ENCODE data around the gene MKKS. TPM values are rescaled to one million over a fixed set of nuclear protein-coding genes. Genes with fewer than 3 reads are reported as not detected.

Gene MKKS
- total RNA-seq, 1 donor from 2014 or later, result 11.8 TPM

- Mint-ChIP-seq H3K9me3 (no peaks in the 10 kb centered on the region), H3K4me3 (peak overlapping the region; percentile 13), H3K27me3 (ENCODE audit: low read depth) (no peaks in the 10 kb centered on the region), H3K36me3 (no peaks in the 10 kb centered on the region), H3K4me1 (peaks cover 11% of the 10 kb centered on the region), H3K27ac (no peak overlapping the region)
- TF ChIP-seq, protein P1, sequence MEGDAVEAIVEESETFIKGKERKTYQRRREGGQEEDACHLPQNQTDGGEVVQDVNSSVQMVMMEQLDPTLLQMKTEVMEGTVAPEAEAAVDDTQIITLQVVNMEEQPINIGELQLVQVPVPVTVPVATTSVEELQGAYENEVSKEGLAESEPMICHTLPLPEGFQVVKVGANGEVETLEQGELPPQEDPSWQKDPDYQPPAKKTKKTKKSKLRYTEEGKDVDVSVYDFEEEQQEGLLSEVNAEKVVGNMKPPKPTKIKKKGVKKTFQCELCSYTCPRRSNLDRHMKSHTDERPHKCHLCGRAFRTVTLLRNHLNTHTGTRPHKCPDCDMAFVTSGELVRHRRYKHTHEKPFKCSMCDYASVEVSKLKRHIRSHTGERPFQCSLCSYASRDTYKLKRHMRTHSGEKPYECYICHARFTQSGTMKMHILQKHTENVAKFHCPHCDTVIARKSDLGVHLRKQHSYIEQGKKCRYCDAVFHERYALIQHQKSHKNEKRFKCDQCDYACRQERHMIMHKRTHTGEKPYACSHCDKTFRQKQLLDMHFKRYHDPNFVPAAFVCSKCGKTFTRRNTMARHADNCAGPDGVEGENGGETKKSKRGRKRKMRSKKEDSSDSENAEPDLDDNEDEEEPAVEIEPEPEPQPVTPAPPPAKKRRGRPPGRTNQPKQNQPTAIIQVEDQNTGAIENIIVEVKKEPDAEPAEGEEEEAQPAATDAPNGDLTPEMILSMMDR (IDR thresholded peaks at IDR 0.05; ENCODE audit: unreplicated experiment), result no peak
- no peak for DNase-seq (ENCODE audit: low spot score in 2 of 2, unreplicated experiment in 2 of 2)
These were observed 1.9 kb downstream of the MKKS start for GRCh38 chr20:10432079-10432478.

GRCh38 chr20:10430704-10431103, 3.3 kb downstream of the MKKS start:
- peaks cover 12% of the 10 kb centered on the region for H3K4me1 Mint-ChIP-seq
- no peaks in the 10 kb centered on the region for H3K27me3 Mint-ChIP-seq (ENCODE audit: low read depth)
- no peak for DNase-seq (ENCODE audit: low spot score in 2 of 2, unreplicated experiment in 2 of 2)
- TF ChIP-seq, protein P1 (IDR thresholded peaks at IDR 0.05; ENCODE audit: unreplicated experiment), result no peak
- H3K4me3 Mint-ChIP-seq, result no peak overlapping the region
- no peak overlapping the region for H3K27ac Mint-ChIP-seq
- H3K36me3 Mint-ChIP-seq, result no peaks in the 10 kb centered on the region
- H3K9me3 Mint-ChIP-seq, result no peaks in the 10 kb centered on the region

GRCh38 chr20:10430000-10430466, 4.0 kb downstream of the MKKS start:
- H3K27me3 Mint-ChIP-seq (ENCODE audit: low read depth), result no peaks in the 10 kb centered on the region
- TF ChIP-seq, protein P1 (IDR thresholded peaks at IDR 0.05; ENCODE audit: unreplicated experiment), result no peak

DNA sequence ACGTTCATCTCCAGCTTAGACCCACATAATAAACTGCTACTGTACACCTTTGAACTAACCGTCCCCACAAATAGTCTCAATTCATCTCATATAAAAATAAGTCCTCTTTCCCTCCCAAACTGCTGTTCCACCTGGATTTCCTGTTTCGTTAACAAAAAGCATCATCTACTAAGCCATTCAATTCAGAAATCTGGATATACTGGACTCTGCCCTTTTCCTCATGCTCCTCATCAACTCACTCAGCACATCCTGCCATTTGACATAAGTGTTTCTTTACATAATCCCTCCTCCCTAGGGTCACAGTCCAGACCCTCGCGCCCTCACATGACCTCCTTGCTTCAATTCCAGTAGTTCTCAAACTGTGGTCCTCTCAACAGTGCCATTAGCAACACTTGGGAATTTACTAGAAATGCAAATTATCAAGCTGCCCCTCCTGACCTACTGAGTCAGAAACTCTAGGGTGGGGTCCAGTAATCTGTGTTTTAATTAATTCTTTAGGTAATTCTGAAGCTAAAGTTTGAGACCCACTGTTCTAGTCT, 4.5 kb downstream of the MKKS start:
- Mint-ChIP-seq H3K27ac (no peak overlapping the region), H3K36me3 (no peaks in the 10 kb centered on the region), H3K4me3 (no peak overlapping the region), H3K27me3 (ENCODE audit: low read depth) (no peaks in the 10 kb centered on the region), H3K4me1 (peaks cover 12% of the 10 kb centered on the region), H3K9me3 (no peaks in the 10 kb centered on the region)
- DNase-seq (ENCODE audit: low spot score in 2 of 2, unreplicated experiment in 2 of 2), result no peak
- TF ChIP-seq, protein P1 (IDR thresholded peaks at IDR 0.05; ENCODE audit: unreplicated experiment), result no peak

More at GRCh38 chr20:10430000-10430466, 4.0 kb downstream of the MKKS start:
- Mint-ChIP-seq H3K4me3 (no peak overlapping the region), H3K4me1 (peaks cover 12% of the 10 kb centered on the region), H3K9me3 (no peaks in the 10 kb centered on the region), H3K27ac (no peak overlapping the region), H3K36me3 (no peaks in the 10 kb centered on the region)
- no peak for DNase-seq (ENCODE audit: low spot score in 2 of 2, unreplicated experiment in 2 of 2)

GRCh38 chr20:10428008-10428407, 6.0 kb downstream of the MKKS start:
- H3K27me3 Mint-ChIP-seq (ENCODE audit: low read depth), result no peaks in the 10 kb centered on the region

More at GRCh38 chr20:10428008-10428407, 6.0 kb downstream of the MKKS start:
- TF ChIP-seq, protein P1 (IDR thresholded peaks at IDR 0.05; ENCODE audit: unreplicated experiment), result no peak
- no peak overlapping the region for H3K27ac Mint-ChIP-seq
- DNase-seq (ENCODE audit: low spot score in 2 of 2, unreplicated experiment in 2 of 2), result no peak
- no peaks in the 10 kb centered on the region for H3K9me3 Mint-ChIP-seq
- H3K36me3 Mint-ChIP-seq, result no peaks in the 10 kb centered on the region
- no peak overlapping the region for H3K4me3 Mint-ChIP-seq
- peaks cover 7% of the 10 kb centered on the region for H3K4me1 Mint-ChIP-seq
